ENCODE measurements around the gene ATR. TPM values are rescaled to one million over a fixed set of nuclear protein-coding genes. Genes with fewer than 3 reads are reported as not detected.

The ATR gene
- total RNA-seq, 1 donor = 22.1 TPM

GRCh38 chr3:142623194-142623593 is 44.7 kb upstream of the ATR start:
- TF ChIP-seq CTCF (IDR thresholded peaks at IDR 0.05; ENCODE audit: extremely low read depth, low read depth, low read length) = no peak
- no peak overlapping the region for H3K27ac ChIP-seq (ENCODE audit: low read depth, low read length)

GRCh38 chr3:142622405-142622804 is 43.9 kb upstream of the ATR start:
- Histone ChIP-seq H3K4me2 (ENCODE audit: insufficient read depth, low read length) (no peak overlapping the region), H4K20me1 (ENCODE audit: insufficient read depth, low read length) (no peaks in the 10 kb centered on the region), H3K27me3 (ENCODE audit: insufficient read depth, low read length) (peaks cover 3% of the 10 kb centered on the region), H3K4me3 (ENCODE audit: insufficient read depth, low read length) (no peak overlapping the region), H3K79me2 (ENCODE audit: insufficient read depth, low read length) (no peaks in the 10 kb centered on the region), H3K36me3 (ENCODE audit: insufficient read depth, low read length) (no peaks in the 10 kb centered on the region), H3K4me1 (ENCODE audit: insufficient read depth, low read length) (no peaks in the 10 kb centered on the region), H3K9me3 (ENCODE audit: low read depth, low read length) (no peaks in the 10 kb centered on the region), H2AFZ (ENCODE audit: low read length) (no peak overlapping the region), H3K27ac (ENCODE audit: low read depth, low read length) (no peak overlapping the region)
- TF ChIP-seq CTCF (IDR thresholded peaks at IDR 0.05; ENCODE audit: extremely low read depth, low read depth, low read length) = no peak
- no peak for DNase-seq (ENCODE audit: insufficient read length, low spot score, missing footprints)

More at GRCh38 chr3:142623194-142623593, 44.7 kb upstream of the ATR start:
- no peak overlapping the region for H3K4me3 ChIP-seq (ENCODE audit: insufficient read depth, low read length)
- no peaks in the 10 kb centered on the region for H4K20me1 ChIP-seq (ENCODE audit: insufficient read depth, low read length)
- no peaks in the 10 kb centered on the region for H3K79me2 ChIP-seq (ENCODE audit: insufficient read depth, low read length)
- no peaks in the 10 kb centered on the region for H3K4me1 ChIP-seq (ENCODE audit: insufficient read depth, low read length)
- DNase-seq (ENCODE audit: insufficient read length, low spot score, missing footprints) = no peak
- H3K4me2 ChIP-seq (ENCODE audit: insufficient read depth, low read length) = no peak overlapping the region
- H3K36me3 ChIP-seq (ENCODE audit: insufficient read depth, low read length) = no peaks in the 10 kb centered on the region
- no peak overlapping the region for H2AFZ ChIP-seq (ENCODE audit: low read length)
- peaks cover 3% of the 10 kb centered on the region for H3K27me3 ChIP-seq (ENCODE audit: insufficient read depth, low read length)
- no peaks in the 10 kb centered on the region for H3K9me3 ChIP-seq (ENCODE audit: low read depth, low read length)

GRCh38 chr3:142618917-142619461 is 40.5 kb upstream of the ATR start:
- H4K20me1 ChIP-seq (ENCODE audit: insufficient read depth, low read length) = no peaks in the 10 kb centered on the region

GRCh38 chr3:142615171-142615570 is 36.6 kb upstream of the ATR start:
- no peak for DNase-seq (ENCODE audit: insufficient read length, low spot score, missing footprints)

More at GRCh38 chr3:142618917-142619461, 40.5 kb upstream of the ATR start:
- Histone ChIP-seq H3K9me3 (ENCODE audit: low read depth, low read length) (no peaks in the 10 kb centered on the region), H2AFZ (ENCODE audit: low read length) (peak overlapping the region; percentile 9), H3K4me1 (ENCODE audit: insufficient read depth, low read length) (no peaks in the 10 kb centered on the region), H3K36me3 (ENCODE audit: insufficient read depth, low read length) (no peaks in the 10 kb centered on the region), H3K27ac (ENCODE audit: low read depth, low read length) (no peak overlapping the region), H3K27me3 (ENCODE audit: insufficient read depth, low read length) (peaks cover 3% of the 10 kb centered on the region), H3K4me3 (ENCODE audit: insufficient read depth, low read length) (no peak overlapping the region), H3K4me2 (ENCODE audit: insufficient read depth, low read length) (no peak overlapping the region), H3K79me2 (ENCODE audit: insufficient read depth, low read length) (no peaks in the 10 kb centered on the region)
- no peak for TF ChIP-seq CTCF (IDR thresholded peaks at IDR 0.05; ENCODE audit: extremely low read depth, low read depth, low read length)
- DNase-seq (ENCODE audit: insufficient read length, low spot score, missing footprints) = no peak

More at GRCh38 chr3:142615171-142615570, 36.6 kb upstream of the ATR start:
- no peaks in the 10 kb centered on the region for H4K20me1 ChIP-seq (ENCODE audit: insufficient read depth, low read length)
- no peaks in the 10 kb centered on the region for H3K27me3 ChIP-seq (ENCODE audit: insufficient read depth, low read length)
- no peak overlapping the region for H2AFZ ChIP-seq (ENCODE audit: low read length)
- H3K27ac ChIP-seq (ENCODE audit: low read depth, low read length) = no peak overlapping the region
- no peaks in the 10 kb centered on the region for H3K4me1 ChIP-seq (ENCODE audit: insufficient read depth, low read length)
- no peak overlapping the region for H3K4me2 ChIP-seq (ENCODE audit: insufficient read depth, low read length)
- H3K9me3 ChIP-seq (ENCODE audit: low read depth, low read length) = no peaks in the 10 kb centered on the region
- H3K36me3 ChIP-seq (ENCODE audit: insufficient read depth, low read length) = no peaks in the 10 kb centered on the region
- no peaks in the 10 kb centered on the region for H3K79me2 ChIP-seq (ENCODE audit: insufficient read depth, low read length)
- TF ChIP-seq CTCF (IDR thresholded peaks at IDR 0.05; ENCODE audit: extremely low read depth, low read depth, low read length) = no peak
- H3K4me3 ChIP-seq (ENCODE audit: insufficient read depth, low read length) = no peak overlapping the region

Measured in osteoblast (primary cell).